Kidney capillary endothelial cell (primary cell): ENCODE data around the gene PYCR2.
"Not testable (repeated sequence)": the region's sequence is repeated elsewhere in the genome, so short reads cannot be mapped to it uniquely, and the experiment has no call there.

ENCODE experiments used
- DNase-seq: peaks from one replicate; pipeline ENCODE4 v3.0.0-alpha.2; 2018; ENCODE audit warnings: low spot score

The PYCR2 gene

DNA sequence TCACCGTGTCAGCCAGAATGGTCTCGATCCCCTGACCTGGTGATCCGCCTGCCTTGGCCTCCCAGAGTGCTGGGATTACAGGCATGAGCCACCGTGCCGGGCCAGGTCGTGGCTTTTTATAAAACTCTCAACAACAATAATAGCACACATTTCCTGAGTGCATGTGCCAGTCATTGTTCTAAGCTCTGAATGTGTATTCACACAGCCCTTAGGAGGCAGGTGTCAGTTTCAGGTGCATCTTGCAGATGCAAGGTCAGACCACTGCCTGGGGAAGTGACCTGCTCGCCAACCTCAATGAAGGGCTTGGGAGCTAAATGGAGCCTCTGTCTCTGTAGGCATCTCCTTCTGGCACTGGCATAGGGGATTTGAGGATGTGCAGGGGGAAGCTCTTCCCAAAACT, 18.5 kb upstream of the PYCR2 start:
- DNase-seq: no peak

DNA sequence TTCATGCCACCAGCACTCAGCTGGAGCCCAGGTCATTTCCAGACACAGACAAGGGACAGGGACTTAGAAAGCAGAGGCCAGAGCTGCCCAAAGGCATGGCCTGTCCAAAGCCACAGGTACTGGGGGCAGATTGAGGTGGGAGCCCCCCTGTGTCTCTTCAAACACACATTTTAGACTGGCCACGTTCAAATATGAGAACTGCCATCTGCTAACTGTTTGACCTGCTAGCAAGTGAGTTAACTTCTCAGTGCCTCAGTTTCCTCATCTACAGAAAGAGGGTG, 17.8 kb upstream of the PYCR2 start:
- no peak for DNase-seq

DNA sequence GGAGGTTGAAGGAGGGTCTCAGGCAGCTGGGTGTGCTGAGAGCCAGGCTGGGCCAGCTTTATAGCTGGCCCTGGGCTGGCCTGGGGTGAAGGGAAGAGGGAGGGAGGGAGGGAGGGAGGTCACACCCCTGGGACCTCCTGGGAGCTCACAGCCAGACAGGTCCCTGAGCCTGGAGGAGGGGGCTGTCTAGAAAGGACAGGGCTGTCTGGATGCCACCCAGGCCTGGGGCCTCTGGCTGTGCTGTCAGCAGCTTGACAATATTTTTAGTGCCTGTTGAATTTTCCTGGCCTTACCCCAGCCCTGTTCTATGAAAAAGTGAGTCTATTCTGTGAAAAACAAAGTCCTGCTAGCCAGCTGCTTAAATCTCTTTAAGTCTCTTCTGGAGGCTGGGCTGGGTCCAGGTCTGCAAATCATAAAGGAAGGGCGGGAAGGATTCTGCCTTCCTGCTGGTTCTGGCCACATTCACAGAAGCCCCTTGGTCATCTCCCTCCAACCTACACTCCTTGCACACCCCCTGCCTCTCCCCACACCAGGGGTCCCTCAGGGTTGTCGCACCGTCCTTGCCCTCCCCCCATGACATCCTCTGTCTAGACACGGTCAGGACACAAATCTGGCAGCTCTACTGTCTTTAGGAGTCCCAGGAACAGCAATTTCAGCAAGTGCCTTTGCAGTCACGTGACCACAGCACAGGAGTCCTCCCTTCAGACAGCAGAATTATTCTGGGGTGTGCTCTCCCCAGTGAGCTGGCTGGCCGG, 17.3 kb upstream of the PYCR2 start, which contains the start of gene LEFTY2:
Gene LEFTY2, minus strand, starts transcription at position 34 of the 755 bp plus-strand sequence. CDS start 80 bp downstream, outside the sequence.
- no peak for DNase-seq

DNA sequence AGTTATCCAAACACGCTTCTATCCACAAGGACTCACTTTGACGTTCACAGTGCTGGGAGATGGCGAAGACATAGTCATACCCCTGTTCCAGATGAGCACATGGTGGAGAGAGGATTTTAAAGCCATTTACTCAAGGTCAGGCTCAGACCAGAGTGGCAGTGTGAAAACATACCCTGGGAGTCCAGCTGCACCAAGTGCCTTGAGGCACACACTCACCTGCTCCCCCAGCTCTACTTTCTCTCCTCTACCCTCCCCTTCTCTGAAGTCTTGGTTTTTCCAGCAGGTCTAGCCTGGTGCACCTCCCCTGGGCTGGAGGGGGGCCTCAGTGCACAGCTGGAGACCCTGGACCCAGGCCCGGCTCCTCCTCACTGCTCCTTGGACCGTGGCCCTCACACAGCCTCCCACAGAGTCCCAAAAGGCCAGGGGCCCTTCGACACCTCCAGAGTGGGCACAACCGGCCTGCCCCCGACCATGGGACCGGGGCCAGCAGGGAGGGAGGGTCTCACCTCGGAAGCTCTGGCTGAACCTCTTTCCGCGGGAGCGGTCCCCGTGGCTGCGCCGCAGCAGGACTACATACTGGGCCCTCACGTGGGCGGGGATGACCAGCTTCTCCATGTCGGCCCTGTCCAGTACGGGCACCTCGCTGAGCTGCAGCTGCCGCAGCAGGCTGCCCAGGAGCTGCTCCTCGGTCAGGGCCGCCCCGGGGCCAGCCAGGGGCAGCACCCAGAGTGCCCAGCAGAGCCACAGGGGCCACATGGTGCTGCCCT, 16.5 kb upstream of the PYCR2 start:
- DNase-seq: no peak

DNA sequence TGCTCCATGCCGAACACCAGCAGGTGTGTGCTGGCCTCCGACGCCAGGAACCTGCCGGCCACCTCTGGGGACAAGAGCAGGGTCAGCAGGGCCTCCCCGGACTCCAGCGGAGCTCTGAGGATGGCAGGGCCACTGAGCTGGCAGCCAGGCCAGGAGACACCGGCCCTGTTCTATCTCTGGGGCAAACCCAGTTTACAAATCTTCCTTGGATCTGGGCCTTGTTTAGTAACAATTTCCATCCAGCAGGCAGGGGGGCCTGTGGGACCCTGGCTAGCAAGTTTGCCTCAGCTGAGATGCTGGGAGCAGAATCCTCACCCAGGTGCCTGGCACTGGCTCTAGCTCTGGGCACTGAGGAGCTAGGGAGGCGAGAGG, 15.9 kb upstream of the PYCR2 start:
- DNase-seq: not testable (repeated sequence)

DNA sequence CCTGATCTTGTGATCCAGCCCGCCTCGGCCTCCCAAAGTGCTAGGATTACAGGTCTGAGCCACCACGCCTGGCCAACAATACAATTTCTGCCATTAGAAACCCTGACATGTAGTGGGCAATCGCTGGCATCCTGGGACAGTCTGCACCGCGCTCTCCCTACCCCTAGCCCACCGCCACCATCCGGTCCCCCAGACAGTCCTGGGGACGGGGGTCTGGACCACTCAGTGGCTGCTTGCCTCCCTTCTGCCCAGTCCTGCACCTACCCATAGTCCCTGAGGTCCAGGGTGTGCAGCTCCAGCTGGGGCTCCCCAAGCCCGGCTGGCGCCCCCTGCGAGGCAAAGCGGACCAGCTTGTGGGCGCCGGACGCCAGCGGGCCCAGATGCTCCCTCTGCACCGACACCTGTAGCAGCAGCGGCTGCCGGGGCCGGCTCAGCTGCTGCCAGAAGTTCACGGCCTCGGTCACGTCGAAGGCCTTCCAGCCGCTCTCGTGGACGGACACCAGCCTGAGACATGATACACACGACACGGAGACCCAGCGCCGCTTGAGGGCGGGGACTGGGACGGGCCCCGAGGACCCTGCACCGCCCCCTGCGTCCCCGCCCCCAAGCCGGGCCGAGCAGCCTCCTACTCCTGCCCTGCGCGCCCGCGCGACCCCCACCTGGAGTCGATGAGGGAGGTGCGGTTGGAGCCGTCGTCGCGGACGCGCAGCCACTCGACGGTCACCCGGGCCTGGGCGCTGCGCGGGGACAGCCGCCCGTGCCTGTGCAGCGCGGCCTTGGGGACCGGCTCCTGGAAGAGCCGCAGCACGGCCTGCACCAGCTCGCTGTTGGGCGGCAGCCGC, 15.3 kb upstream of the PYCR2 start:
- not testable (repeated sequence) for DNase-seq

DNA sequence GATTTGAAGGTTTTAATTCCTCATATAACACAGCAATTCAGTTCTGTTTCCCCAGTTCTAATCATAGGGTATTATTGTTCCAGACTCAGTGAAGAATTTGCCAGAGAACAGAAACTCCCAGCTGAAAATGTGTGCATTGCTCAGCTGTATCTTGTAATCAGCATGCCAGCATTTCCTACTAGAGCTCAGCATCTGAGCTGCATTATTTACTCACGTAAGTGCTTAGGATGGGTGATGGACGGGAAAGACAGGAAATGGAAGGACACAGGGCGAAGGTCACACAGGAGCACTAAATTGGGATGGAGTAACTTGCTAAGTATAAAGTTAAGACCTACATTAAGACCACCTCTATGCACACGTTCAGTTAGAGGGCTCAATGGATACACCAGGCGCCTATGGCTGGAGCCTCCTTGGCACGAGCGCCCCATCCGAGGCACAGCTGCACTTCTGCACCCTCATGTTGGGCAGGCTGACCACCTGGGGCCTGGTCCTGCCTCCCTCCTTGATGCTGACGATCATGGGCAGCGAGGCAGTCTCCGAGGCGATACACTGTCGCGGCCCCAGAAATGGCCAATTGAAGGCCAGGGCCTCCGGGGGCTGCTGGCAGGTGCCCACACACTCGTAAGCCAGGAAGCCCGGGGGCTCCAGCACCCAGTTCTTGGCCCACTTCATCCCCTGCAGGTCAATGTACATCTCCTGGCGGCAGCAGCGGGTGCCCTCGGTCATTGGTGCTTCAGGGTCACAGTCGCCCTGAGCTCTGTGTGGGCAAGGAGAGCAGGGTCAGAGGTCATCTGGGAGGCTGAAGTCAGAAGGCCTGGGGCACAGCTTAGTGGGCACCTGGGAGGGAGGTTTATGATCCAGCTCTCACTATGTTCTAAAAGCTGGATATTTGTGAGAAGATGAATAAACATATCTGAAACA, 13.3 kb upstream of the PYCR2 start:
- DNase-seq: no peak

DNA sequence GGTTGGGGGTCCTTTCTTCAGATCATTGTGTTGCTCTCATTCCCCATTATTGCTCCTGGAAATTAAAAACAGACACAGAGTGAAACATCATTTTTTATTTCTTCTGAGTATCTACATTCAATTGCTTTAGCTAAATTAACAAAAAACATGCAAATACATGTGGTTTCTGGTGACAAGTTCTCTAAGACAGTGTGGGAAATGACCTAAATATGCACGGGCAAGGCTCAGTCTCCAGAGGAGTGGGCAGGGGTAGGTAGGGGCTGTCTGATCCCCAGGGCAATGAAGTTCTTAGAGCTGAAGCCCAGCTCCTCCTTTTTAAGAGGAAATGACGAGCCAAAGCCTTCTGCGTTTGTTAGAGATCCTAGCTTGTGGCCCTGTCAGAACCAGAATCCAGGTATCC, 12.5 kb upstream of the PYCR2 start:
- no peak for DNase-seq

DNA sequence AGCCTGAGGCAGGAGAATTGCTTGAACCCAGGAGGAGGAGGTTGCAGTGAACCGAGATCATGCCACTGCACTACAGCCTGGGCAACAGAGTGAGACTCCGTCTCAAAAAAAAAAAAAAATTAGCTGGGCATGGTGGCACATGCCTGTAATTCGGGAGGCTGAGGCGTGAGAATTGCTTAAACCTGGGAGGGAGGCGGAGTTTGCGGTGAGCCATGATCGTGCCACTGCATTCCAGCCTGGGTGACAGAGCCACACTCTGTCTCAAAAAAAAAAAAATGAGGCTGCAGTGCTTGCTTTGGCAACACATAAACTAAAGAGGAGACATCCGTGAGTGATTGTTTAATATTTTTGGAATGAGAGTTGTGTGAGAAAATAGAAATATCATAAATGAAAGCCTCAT, 12.0 kb upstream of the PYCR2 start:
- not testable (repeated sequence) for DNase-seq

DNA sequence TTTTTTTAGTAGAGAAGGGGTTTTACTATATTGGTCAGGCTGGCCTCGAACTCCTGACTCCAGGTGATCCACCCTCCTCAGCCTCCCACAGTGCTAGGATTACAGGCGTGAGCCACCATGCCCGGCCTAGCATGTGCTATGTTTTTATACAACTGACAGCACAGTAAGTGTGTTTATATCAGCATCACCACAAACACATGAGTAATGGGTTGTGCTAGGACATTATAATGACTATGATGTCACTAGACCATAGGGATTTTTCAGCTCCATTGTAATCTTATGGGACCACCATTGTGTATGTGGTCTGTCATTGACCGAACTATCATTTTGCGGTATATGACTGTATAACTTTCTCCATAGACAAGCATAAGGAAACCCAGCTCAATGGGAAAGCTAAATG, 10.7 kb upstream of the PYCR2 start:
- DNase-seq: no peak

DNA sequence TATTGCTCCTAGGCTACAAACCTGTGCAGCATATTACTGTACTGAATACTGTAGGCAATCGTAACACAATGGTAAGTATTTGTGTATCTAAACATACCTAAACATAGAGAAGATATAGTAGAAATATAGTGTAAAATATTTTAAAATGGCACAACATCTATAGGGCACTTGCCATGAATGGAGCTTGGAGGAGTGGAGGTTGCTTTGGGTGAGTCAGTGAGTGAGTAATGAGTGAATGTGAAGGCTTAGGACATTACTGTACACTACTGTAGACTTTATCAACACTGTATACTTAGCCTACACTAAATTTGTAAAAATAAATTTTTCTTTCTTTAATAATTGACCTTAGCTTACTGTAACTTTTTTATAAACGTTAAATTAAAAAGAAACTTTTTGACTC, 9.0 kb upstream of the PYCR2 start:
- peak; percentile 36 for DNase-seq

DNA sequence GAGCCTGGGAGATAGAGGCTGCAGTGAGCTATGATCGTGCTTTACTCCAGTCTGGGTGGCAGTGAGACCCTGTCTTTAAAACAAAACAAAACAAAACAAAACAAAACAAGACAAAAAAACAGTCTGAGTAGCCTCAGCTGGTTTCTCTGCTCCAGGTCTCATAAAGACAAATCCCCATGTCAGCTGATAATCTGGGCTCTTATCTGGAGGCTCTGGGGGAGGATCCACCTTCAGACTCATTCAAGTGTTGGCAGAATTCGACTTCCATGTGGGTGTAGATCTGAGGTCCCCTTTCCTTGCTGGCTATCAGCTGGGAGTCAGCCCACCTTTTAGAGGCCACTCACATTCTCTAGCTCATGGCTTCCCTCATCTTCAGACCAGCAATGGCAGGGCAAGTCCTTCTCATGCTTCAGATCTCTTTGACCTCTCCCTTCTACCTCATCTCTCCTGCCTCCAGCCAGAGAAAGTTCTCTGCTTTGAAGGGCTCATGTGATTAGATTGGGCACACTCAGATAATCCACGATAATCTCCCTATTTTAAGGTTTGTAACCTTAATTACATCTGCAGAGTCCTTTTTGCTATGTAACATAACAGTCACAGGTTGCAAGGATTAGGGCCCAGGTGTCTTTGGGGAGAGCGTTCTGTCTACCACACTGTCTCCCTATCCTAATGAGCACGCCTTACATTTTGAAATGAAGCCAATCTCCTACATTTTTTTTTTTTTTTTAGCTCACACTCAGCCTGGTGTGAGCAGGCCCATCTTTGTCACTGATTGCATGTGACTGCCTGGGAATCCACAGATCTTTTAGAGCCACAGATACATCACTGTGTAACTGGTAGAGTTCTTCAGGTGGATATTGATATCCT, 7.5 kb upstream of the PYCR2 start:
- no peak for DNase-seq

DNA sequence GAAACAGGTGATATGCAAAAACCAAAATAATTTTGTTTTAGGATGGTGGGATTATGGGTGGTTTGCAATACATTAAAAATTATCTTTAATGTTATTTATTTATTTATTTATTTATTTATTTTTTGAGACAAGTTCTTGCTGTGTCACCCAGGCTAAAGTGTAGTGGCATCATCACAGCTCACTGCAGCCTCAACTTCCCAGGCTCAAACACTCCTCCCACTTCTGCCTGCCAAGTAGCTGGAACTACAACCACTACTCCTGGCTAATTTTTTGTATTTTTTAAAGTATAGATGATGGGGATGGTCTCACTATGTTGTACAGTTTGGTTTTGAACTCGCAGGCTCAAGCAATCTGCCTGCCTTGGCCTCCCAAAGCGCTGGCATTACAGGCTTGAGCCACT, 6.5 kb upstream of the PYCR2 start:
- no peak for DNase-seq

DNA sequence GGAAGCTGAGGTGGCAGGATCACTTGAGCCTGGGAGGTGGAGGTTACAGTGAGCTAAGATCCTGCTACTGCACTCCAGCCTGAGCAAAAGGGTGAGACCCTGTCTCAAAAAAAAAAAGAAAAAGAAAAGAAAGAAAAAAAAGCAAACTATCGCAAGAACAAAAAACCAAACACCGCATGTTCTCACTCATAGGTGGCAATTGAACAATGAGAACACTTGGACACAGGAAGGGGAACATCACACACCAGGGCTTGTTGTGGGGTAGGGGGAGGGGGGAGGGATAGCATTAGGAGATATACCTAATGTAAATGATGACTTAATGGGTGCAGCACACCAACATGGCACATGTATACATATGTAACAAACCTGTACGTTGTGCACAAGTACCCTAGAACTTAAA, 5.4 kb upstream of the PYCR2 start:
- DNase-seq: not testable (repeated sequence)

DNA sequence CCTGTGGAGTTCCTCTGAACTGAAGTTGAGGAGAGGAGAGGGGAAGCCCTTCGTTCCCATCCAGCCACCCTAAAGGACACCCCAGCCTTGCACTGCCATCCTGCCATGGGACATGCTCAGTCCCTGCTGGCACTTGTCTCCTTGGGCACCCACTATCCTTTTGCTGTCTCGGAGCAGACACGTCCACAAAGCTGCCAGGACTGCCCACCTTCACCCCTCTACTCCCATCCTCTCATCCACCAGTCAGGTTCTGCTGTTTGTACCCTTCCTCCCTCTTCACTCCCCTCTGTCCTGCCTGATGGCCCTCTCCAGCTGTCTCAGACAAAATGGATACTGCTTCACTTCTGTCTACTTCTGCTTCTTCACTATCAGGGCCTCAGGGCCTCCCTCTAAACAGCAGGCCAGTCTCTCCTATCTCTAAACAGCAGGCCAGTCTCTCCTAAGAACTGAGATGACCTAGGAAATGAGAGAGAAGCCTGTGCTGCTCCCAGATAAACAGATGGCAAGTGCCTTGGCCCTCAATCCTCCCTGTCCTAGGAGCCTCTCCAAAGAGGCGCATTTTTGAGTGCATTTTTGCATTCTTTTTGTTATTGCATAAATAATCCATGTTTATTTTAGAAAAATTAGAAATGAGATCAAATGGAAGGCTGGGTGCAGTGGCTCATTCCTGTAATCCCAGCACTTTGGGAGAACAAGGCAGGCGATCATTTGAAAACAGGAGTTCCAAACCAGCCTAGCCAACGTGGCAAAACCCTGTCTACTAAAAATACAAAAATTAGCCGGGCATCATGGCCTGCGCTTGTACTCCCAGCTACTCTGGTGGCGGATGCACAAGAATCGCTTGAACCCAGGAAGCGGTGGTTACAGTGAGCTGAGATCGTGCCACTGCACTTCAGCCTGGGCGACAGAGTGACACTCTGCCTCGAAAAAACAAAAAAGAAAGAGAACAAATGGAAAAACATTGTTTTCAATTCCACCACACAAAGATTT, 4.4 kb upstream of the PYCR2 start:
- no peak for DNase-seq

DNA sequence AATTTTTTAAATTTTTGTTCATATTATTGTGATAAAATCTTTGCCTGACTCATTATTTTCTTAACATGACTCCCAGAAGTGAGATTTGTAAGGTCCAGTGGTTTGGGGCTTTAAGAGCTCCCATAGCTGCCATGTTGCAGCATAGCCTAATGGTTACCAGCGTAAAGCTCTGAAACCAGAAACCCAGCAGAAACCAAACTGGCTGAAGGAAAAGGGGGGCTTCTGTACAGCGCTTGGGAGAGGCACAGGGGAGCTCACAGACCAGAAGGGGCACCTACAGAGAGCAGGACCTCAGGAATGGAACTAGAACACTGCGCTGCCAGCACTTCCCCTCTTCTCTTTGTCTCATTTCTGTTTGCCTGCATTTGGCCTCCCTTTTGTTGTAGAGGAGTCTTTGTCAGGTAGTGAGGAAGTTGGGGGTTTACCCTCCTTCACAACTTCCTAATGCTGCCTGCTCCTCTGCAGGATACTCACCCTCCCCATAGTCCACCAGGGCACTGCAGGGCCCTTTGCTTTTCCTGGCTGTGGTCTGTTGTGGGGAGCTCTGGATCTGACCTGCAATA, 2.6 kb upstream of the PYCR2 start:
- DNase-seq: no peak

DNA sequence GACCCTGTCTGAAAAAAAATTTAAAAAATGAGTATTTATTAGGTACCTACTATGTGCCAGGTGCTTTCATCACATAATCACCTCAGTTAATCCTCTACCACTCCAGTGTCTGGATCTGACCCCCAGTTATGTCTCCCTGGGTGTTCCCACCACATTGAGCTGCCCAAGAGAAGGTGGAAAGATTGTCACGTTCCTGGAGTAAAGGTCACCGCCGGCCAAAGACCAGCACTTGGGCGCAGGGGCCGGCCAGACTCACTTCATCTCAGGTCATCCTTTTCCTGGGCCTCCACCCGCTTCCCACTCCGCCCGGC, 714 bp downstream of the PYCR2 start:
- DNase-seq: no peak

DNA sequence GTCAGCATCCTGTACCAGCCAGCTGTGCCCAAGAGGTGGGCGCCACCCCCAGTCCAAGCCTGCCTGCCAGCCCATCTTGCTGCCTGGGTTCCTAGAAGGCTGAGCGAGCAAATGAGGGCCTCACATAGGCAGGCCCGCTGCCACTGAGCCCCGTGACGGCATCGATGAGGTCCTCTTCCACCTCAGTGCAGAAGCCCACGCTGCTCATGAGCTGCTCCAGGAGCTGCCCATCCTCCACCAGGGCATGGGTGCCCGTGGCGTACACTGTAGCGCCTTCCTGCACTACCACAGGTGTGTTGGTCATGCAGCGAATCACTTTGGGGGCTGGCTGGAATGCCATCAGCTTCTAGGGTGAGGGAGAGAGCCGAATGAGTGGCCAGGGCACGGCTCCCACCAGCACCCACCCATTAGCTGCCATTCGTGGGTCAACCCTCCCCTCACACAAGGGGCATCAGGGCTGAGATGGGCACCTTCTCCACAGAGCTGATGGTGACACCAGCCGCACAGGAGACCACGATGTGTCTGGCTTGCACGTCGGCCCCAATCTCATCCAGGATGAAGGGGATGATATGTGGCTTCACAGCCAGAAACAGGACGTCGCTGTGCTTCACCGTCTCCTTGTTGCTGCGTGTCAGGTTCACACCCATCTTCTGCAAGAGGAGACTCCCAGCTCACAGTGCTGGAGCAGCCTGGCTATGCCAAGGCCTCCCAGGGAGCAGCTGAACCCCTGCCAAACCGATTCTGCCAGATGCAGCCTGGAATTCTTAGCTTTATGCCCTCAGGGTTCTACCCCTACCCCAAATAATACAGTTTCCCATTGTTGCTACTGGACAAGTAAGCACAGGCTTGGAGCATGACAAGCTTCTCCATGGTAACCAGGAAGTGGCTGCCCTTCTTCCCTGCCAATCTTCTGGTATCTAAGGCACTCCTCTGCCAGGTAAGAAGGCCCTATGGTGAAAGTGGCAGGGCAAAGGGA, 2.0 kb downstream of the PYCR2 start:
- no peak for DNase-seq
